ENCODE measurements around the gene VASP. TPM values are rescaled to one million over a fixed set of nuclear protein-coding genes. Genes with fewer than 3 reads are reported as not detected.

Gene VASP
- total and polyA plus RNA-seq, 2 of the 13 experiments (the other 11 are each of a cell fraction or from before 2014, with no cell fraction given) = 41.8 to 67.1 TPM

DNA sequence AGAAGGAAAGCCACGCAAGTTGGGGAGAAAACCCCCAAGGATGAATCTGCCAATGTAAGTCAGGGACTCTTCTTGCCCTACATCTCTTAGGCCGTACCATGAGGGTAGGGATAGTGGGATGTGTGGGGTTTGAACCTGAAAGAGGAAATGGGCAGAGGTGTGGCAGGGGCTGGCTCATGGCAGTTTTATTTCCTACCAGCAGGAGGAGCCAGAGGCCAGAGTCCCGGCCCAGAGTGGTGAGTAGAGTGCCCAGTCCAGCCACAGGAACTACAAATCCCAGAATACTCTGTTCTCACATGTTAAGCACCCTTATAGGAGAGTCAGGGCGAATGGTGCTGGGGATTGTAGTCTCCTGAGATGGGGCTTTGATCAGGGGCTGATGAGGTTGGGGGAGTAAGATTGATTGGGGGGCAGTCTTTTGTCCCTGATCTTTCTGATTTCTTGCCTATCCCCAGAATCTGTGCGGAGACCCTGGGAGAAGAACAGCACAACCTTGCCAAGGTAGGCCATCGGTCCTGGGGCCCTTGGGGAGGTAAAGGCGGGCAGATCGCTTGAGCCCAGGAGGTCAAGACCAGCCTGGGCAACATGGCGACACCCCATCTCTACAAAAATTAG is 16.5 kb downstream of the VASP start:
- Histone ChIP-seq H4K20me1 (ENCODE audit: insufficient read depth, low read length) (peaks cover 4% of the 10 kb centered on the region; the same call in 1 of the 2 replicates), H3K27ac (ENCODE audit: extremely low read length, insufficient read depth, low read length) (no peak overlapping the region), H3K27me3 (ENCODE audit: control insufficient read depth in 1 of 2, insufficient read depth in 2 of 2, low read length in 2 of 2) (no peaks in the 10 kb centered on the region), H3K4me2 (ENCODE audit: low read depth, low read length) (no peak overlapping the region), H3K4me1 (ENCODE audit: insufficient read depth, low read length) (peaks cover under 1% of the 10 kb centered on the region; the same call in 1 of the 2 replicates), H3K4me3 (replicated peaks in 1 of 3; ENCODE audit: insufficient read depth in 1 of 3, low read depth in 2 of 3, low read length in 3 of 3) (no peak overlapping the region), H3K36me3 (replicated peaks in 1 of 2; ENCODE audit: control insufficient read depth in 1 of 2, insufficient read depth in 2 of 2, low read length in 2 of 2) (peaks cover 28 to 54% of the 10 kb centered on the region in 2 experiments), H3K79me2 (ENCODE audit: insufficient read depth, low read length) (no peaks in the 10 kb centered on the region), H2AFZ (ENCODE audit: low read length) (no peak overlapping the region), H3K9me3 (ENCODE audit: low read length) (no peaks in the 10 kb centered on the region), H3K9ac (ENCODE audit: insufficient read depth, low read depth, low read length) (no peak overlapping the region)
- no TSS peak for BruUV-seq (replicated peaks)
- WGBS (ENCODE audit: low lambda C conversion rate) = 81% methylated on average over 9 of the region's 9 CpGs
- intact Hi-C loops (cut with micrococcal nuclease; ENCODE audit: unreplicated experiment) = loop anchor here (1.0 to 5.0 kb wide), 3 partner anchors 34 to 120 kb away; no protein-coding TSS in a partner anchor
- ChIA-PET CTCF (ENCODE audit: low intra/inter-chr PET ratio, low total read pairs) (interaction anchor here (0.9 to 1.6 kb wide), 3 partner anchors 31 to 46 kb away, joined by 4 to 10 read pairs (median 10); no protein-coding TSS in a partner anchor), POLR2A (interaction anchor here (0.6 kb wide), 1 partner anchor 215 kb away, joined by 3 read pairs; no protein-coding TSS in a partner anchor)
- in situ Hi-C loops (cut with HindIII; ENCODE audit: extremely low pct_ligation_motif_present, low pct_unique_long_range_greater_than_20kb) = loop anchor here (5.0 kb wide), 1 partner anchor 34 kb away; no protein-coding TSS in a partner anchor
- FAIRE-seq = peak; percentile 86
- DNase-seq (ENCODE audit: low spot score) = peak; percentile 82
- peak; percentile 92 for ATAC-seq
- TF ChIP-seq SAFB2 (CRISPR knock-in tag; IDR thresholded peaks at IDR 0.05; ENCODE audit: borderline replicate concordance, low read depth) (no peak), ZNF615 (CRISPR knock-in tag; IDR thresholded peaks at IDR 0.05; ENCODE audit: borderline replicate concordance) (no peak), PPARG (CRISPR knock-in tag; conservative IDR thresholded peaks at IDR 0.05) (no peak), PHF5A (CRISPR knock-in tag; IDR thresholded peaks at IDR 0.05; ENCODE audit: low read depth, unreplicated experiment) (no peak), ZNF337 (CRISPR knock-in tag; IDR thresholded peaks at IDR 0.05; ENCODE audit: borderline replicate concordance, low read depth) (no peak), ELF1 (CRISPR knock-in tag; IDR thresholded peaks at IDR 0.05) (0 out of 2 replicates have a peak, but pooled peaks have one; percentile 23), MTF1 (CRISPR knock-in tag; IDR thresholded peaks at IDR 0.05) (0 out of 2 replicates have a peak, but pooled peaks have one; percentile 24), ZNF850 (CRISPR knock-in tag; conservative IDR thresholded peaks at IDR 0.05) (no peak), ZNF792 (CRISPR knock-in tag; IDR thresholded peaks at IDR 0.05) (no peak), KLF13 (CRISPR knock-in tag; IDR thresholded peaks at IDR 0.05) (0 out of 2 replicates have a peak, but pooled peaks have one; percentile 16), ZBED4 (CRISPR knock-in tag; IDR thresholded peaks at IDR 0.05; ENCODE audit: borderline replicate concordance) (peak; percentile 36; the same call in 1 of the 2 replicates), ZNF350 (CRISPR knock-in tag; IDR thresholded peaks at IDR 0.05; ENCODE audit: borderline replicate concordance, low read depth) (peak; percentile 44; the same call in 1 of the 2 replicates), ELF3 (CRISPR knock-in tag; IDR thresholded peaks at IDR 0.05) (0 out of 2 replicates have a peak, but pooled peaks have one; percentile 27), FOXK1 (CRISPR knock-in tag; IDR thresholded peaks at IDR 0.05; ENCODE audit: borderline replicate concordance, low read depth) (no peak), ZGPAT (CRISPR knock-in tag; IDR thresholded peaks at IDR 0.05) (0 out of 2 replicates have a peak, but pooled peaks have one; percentile 42)
- TF ChIP-seq, protein P1, sequence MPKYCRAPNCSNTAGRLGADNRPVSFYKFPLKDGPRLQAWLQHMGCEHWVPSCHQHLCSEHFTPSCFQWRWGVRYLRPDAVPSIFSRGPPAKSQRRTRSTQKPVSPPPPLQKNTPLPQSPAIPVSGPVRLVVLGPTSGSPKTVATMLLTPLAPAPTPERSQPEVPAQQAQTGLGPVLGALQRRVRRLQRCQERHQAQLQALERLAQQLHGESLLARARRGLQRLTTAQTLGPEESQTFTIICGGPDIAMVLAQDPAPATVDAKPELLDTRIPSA (CRISPR knock-in tag; IDR thresholded peaks at IDR 0.05; ENCODE audit: borderline replicate concordance) = no peak
